T-helper 1 cell treated with Interleukin-12 subunit alpha and Interleukin-12 subunit beta and Interleukin-4 antibody, amounts not matched to agents 30 μg/mL and 1 μg/mL, for 36 hours (primary cell): Measurements from ENCODE around the gene AVEN.
A peak's percentile ranks its signal among the peaks of the same experiment; 100 is the strongest.

ENCODE experiments used
- H3K27ac Mint-ChIP-seq: one replicate; pipeline ENCODE4 v1.8.0; 2021; ENCODE audit warnings: mild to moderate bottlenecking, mixed read lengths
- H3K27me3 Mint-ChIP-seq: one replicate; pipeline ENCODE4 v1.8.0; 2021; ENCODE audit warnings: low read depth, mixed read lengths
- H3K36me3 Mint-ChIP-seq: one replicate; pipeline ENCODE4 v1.8.0; 2021; ENCODE audit warnings: low read depth, mixed read lengths
- H3K4me1 Mint-ChIP-seq: one replicate; pipeline ENCODE4 v1.8.0; 2021; ENCODE audit warnings: low read depth, mixed read lengths
- H3K4me3 Mint-ChIP-seq: one replicate; pipeline ENCODE4 v1.8.0; 2021; ENCODE audit warnings: mild to moderate bottlenecking, moderate library complexity, mixed read lengths
- H3K9me3 Mint-ChIP-seq: one replicate; pipeline ENCODE4 v1.8.0; 2021; ENCODE audit warnings: mixed read lengths

Gene AVEN

GRCh38 chr15:33941279-33942063 lies 97.5 kb downstream of the AVEN start:
- no peaks in the 10 kb centered on the region for H3K27me3 Mint-ChIP-seq
- H3K4me3 Mint-ChIP-seq, result no peak overlapping the region
- no peaks in the 10 kb centered on the region for H3K36me3 Mint-ChIP-seq
- H3K4me1 Mint-ChIP-seq, result no peaks in the 10 kb centered on the region
- H3K27ac Mint-ChIP-seq, result no peak overlapping the region
- no peaks in the 10 kb centered on the region for H3K9me3 Mint-ChIP-seq

GRCh38 chr15:33934921-33935320 lies 104.1 kb downstream of the AVEN start:
- Mint-ChIP-seq H3K27ac (no peak overlapping the region), H3K4me3 (no peak overlapping the region), H3K9me3 (no peaks in the 10 kb centered on the region)

GRCh38 chr15:33934396-33934795 lies 104.6 kb downstream of the AVEN start:
- Mint-ChIP-seq H3K27me3 (no peaks in the 10 kb centered on the region), H3K27ac (no peak overlapping the region), H3K9me3 (no peaks in the 10 kb centered on the region), H3K4me3 (no peak overlapping the region), H3K4me1 (no peaks in the 10 kb centered on the region), H3K36me3 (no peaks in the 10 kb centered on the region)

More at GRCh38 chr15:33934921-33935320, 104.1 kb downstream of the AVEN start:
- H3K27me3 Mint-ChIP-seq, result no peaks in the 10 kb centered on the region
- H3K4me1 Mint-ChIP-seq, result no peaks in the 10 kb centered on the region
- no peaks in the 10 kb centered on the region for H3K36me3 Mint-ChIP-seq

- Mint-ChIP-seq H3K9me3 (no peaks in the 10 kb centered on the region), H3K27me3 (no peaks in the 10 kb centered on the region), H3K4me1 (no peaks in the 10 kb centered on the region), H3K27ac (no peak overlapping the region), H3K36me3 (no peaks in the 10 kb centered on the region), H3K4me3 (no peak overlapping the region)
These were observed 106.3 kb downstream of the AVEN start for GRCh38 chr15:33932734-33933133.

GRCh38 chr15:33926260-33926659 lies 112.7 kb downstream of the AVEN start:
- no peak overlapping the region for H3K4me3 Mint-ChIP-seq
- no peaks in the 10 kb centered on the region for H3K9me3 Mint-ChIP-seq
- H3K27ac Mint-ChIP-seq, result no peak overlapping the region
- H3K36me3 Mint-ChIP-seq, result no peaks in the 10 kb centered on the region
- H3K4me1 Mint-ChIP-seq, result no peaks in the 10 kb centered on the region
- H3K27me3 Mint-ChIP-seq, result no peaks in the 10 kb centered on the region

- H3K27ac Mint-ChIP-seq, result no peak overlapping the region
- no peak overlapping the region for H3K4me3 Mint-ChIP-seq
- no peaks in the 10 kb centered on the region for H3K27me3 Mint-ChIP-seq
These were observed 115.6 kb downstream of the AVEN start for GRCh38 chr15:33923446-33923845.

GRCh38 chr15:33915571-33916407 lies 123.2 kb downstream of the AVEN start:
- Mint-ChIP-seq H3K36me3 (no peaks in the 10 kb centered on the region), H3K9me3 (no peaks in the 10 kb centered on the region), H3K4me3 (no peak overlapping the region), H3K4me1 (peaks cover 2% of the 10 kb centered on the region), H3K27ac (no peak overlapping the region), H3K27me3 (no peaks in the 10 kb centered on the region)

More at GRCh38 chr15:33923446-33923845, 115.6 kb downstream of the AVEN start:
- Mint-ChIP-seq H3K36me3 (no peaks in the 10 kb centered on the region), H3K9me3 (no peaks in the 10 kb centered on the region), H3K4me1 (no peaks in the 10 kb centered on the region)

- no peaks in the 10 kb centered on the region for H3K9me3 Mint-ChIP-seq
- no peak overlapping the region for H3K4me3 Mint-ChIP-seq
- H3K4me1 Mint-ChIP-seq, result peaks cover 2% of the 10 kb centered on the region
- H3K27ac Mint-ChIP-seq, result no peak overlapping the region
- no peaks in the 10 kb centered on the region for H3K27me3 Mint-ChIP-seq
- no peaks in the 10 kb centered on the region for H3K36me3 Mint-ChIP-seq
These were observed 125.5 kb downstream of the AVEN start for GRCh38 chr15:33913459-33913858.

GRCh38 chr15:33912326-33912725 lies 126.7 kb downstream of the AVEN start:
- Mint-ChIP-seq H3K4me3 (no peak overlapping the region), H3K4me1 (peaks cover 2% of the 10 kb centered on the region), H3K36me3 (no peaks in the 10 kb centered on the region), H3K27me3 (no peaks in the 10 kb centered on the region), H3K9me3 (no peaks in the 10 kb centered on the region), H3K27ac (no peak overlapping the region)

- H3K9me3 Mint-ChIP-seq, result no peaks in the 10 kb centered on the region
- H3K4me1 Mint-ChIP-seq, result peaks cover 2% of the 10 kb centered on the region
- no peaks in the 10 kb centered on the region for H3K27me3 Mint-ChIP-seq
- no peaks in the 10 kb centered on the region for H3K36me3 Mint-ChIP-seq
- no peak overlapping the region for H3K27ac Mint-ChIP-seq
- no peak overlapping the region for H3K4me3 Mint-ChIP-seq
These were observed 128.3 kb downstream of the AVEN start for GRCh38 chr15:33910741-33911140.

GRCh38 chr15:33908406-33908805 lies 130.6 kb downstream of the AVEN start:
- Mint-ChIP-seq H3K27me3 (no peaks in the 10 kb centered on the region), H3K36me3 (no peaks in the 10 kb centered on the region), H3K4me1 (no peaks in the 10 kb centered on the region), H3K9me3 (no peaks in the 10 kb centered on the region), H3K4me3 (no peak overlapping the region), H3K27ac (no peak overlapping the region)

GRCh38 chr15:33907326-33907725 lies 131.7 kb downstream of the AVEN start:
- H3K4me3 Mint-ChIP-seq, result no peak overlapping the region
- H3K4me1 Mint-ChIP-seq, result no peaks in the 10 kb centered on the region
- no peaks in the 10 kb centered on the region for H3K36me3 Mint-ChIP-seq
- no peaks in the 10 kb centered on the region for H3K9me3 Mint-ChIP-seq
- H3K27me3 Mint-ChIP-seq, result no peaks in the 10 kb centered on the region
- no peak overlapping the region for H3K27ac Mint-ChIP-seq

- H3K4me3 Mint-ChIP-seq, result no peak overlapping the region
These were observed 135.3 kb downstream of the AVEN start for GRCh38 chr15:33903661-33904060.

GRCh38 chr15:33902043-33902442 lies 137.0 kb downstream of the AVEN start:
- H3K4me3 Mint-ChIP-seq, result no peak overlapping the region
- no peaks in the 10 kb centered on the region for H3K9me3 Mint-ChIP-seq
- H3K36me3 Mint-ChIP-seq, result no peaks in the 10 kb centered on the region
- H3K27ac Mint-ChIP-seq, result no peak overlapping the region
- H3K27me3 Mint-ChIP-seq, result no peaks in the 10 kb centered on the region
- H3K4me1 Mint-ChIP-seq, result peaks cover 2% of the 10 kb centered on the region

More at GRCh38 chr15:33903661-33904060, 135.3 kb downstream of the AVEN start:
- Mint-ChIP-seq H3K27ac (no peak overlapping the region), H3K4me1 (no peaks in the 10 kb centered on the region), H3K27me3 (no peaks in the 10 kb centered on the region), H3K9me3 (no peaks in the 10 kb centered on the region), H3K36me3 (no peaks in the 10 kb centered on the region)

GRCh38 chr15:33894193-33894592 lies 144.8 kb downstream of the AVEN start:
- Mint-ChIP-seq H3K4me1 (peaks cover 6% of the 10 kb centered on the region), H3K36me3 (no peaks in the 10 kb centered on the region), H3K9me3 (peaks cover 4% of the 10 kb centered on the region), H3K27me3 (no peaks in the 10 kb centered on the region), H3K4me3 (no peak overlapping the region), H3K27ac (peak overlapping the region; percentile 5)
